DMS153 treated with DMSO at 0.1 percent for 48 hours (cell line): ENCODE data around the gene PDXP.
"Not testable (repeated sequence)": the region's sequence is repeated elsewhere in the genome, so short reads cannot be mapped to it uniquely, and the experiment has no call there.

Experiments used
- DNase-seq: peaks from one replicate; lab custom pipeline; 2025; ENCODE audit not compliant: unreplicated experiment; lab: John Stamatoyannopoulos, UW

PDXP gene

DNA sequence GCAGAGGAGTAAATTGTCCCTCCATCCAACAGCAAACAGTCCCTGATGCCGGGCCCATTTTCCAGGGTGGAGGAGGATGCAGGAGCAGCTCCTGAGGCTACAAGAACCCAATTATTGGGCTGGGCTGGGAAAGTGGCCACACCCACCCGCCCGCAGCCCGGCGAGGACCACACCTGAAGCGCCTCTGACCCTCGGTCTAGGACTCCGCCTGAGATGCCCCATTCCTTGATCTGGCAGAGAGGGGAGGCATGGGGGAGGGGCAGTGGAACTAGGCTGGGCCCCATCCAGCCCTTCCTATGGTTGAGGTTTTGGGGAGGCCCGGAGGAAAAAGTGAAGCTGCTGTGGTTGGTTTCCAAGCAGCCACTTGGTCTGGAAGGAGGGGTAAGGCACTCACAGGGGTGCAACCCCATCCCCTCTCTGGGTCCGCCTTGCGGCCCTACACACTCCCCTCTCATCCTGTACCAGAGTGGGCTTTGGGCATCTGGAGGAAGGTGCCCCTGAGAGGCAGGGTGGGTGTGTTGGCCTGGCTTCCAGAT, 14.5 kb downstream of the PDXP start:
- no peak for DNase-seq

DNA sequence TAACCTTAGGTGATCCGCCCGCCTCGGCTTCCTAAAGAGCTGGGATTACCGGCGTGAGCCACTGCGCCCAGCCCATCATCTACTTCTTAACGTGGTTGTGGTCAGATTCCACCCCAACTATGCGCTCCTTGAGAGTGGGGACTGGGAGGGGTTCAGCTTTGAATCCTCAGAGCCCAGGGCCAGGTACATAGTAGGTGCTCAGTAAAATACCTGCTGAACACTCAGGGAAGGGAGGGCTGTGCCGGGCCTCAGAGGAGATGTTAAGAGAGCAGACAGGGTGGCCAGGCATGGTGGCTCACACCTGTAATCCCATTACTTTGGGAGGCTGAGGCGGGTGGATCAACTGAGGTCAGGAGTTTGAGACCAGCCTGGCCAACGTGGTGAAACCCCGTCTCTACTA, 15.7 kb downstream of the PDXP start:
- DNase-seq, result no peak

DNA sequence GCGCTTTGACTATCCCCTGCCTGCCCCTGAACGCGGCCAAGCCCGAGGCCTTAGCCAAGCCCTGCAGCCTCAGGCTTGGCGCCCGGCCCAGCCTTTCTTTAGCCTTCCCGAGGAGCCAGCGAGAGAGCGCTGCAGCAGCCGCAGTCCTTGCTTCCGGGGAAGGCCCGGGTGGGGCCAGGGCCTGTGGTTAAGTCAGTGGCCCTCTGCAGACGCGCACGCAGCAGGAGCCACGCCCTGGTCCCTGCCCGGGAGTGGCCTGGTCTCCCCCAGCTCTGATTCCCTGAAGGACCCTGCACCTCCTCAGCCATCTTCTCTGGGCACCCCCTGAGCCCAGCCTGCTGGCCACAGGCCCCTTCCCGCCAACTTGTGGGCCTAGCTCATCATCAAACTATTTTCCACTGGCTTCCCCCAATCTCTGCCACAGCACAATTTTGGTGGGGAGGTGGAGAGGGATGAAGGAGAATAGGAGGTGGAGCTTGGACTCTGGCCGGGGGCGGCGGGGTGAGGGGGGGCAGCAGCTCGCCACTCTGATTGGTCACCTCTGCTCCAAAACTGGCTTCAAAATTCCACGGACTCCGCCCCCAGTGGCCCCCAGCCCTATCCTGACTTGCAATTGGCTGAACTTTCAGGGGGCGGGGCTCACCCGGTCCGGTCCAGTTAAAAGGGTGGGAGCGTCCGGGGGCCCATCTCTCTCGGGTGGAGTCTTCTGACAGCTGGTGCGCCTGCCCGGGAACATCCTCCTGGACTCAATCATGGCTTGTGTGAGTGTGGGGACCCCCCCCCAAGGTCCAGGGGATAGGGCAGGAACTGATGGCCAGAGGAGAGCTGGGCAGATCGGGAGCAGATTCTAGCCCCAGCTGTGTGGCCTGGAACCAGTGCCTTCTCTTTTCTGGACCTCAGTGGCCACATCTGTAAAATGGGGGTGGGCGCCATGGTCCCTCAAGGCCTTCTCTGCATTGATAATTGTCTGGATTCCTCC, 16.7 kb downstream of the PDXP start, which contains the start of gene LGALS1:
LGALS1 (plus strand) TSS at position 686 of the 979 bp plus-strand sequence; CDS start at position 753, 67 bp downstream.
- DNase-seq, result peak; percentile 45

DNA sequence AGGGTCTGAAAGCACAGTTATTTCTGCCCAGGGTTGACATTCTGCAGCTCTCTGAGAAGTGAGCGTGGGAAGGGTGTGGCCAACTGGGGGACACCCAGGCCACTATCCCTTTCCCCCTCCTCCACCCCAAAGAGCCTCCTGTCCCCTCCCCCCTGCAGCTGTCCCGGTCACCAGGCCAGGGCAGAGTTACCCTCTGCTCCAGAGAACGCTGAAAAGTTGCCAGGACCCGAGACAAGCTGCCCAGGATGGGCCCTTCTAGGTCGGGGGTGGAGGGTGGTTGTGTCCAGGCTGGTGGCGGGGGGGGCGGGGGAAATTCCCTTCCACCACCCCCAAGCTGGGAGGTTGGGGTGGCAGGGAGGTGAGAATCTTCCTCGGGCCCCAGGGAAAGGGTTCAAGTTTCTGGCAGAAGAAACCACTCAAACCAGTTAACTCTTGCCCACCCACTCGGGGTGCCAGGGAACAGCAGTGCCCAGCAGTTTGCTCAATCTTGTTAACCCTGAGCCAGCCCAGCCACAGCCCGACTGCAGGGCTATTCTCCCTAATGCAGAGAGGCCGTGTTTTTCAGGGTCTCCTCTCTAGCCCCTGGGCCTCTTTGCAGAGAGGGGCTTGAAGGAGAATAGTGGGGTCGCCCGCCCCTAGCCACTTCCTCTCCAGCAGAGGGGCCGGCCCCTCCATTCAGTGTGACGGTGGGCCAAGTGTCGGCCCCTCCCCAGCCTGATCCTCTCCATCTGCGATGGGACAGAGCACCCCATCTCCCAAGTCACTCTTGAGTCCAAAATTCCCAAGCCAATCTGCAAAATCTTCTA, 17.6 kb downstream of the PDXP start:
- DNase-seq, result no peak

DNA sequence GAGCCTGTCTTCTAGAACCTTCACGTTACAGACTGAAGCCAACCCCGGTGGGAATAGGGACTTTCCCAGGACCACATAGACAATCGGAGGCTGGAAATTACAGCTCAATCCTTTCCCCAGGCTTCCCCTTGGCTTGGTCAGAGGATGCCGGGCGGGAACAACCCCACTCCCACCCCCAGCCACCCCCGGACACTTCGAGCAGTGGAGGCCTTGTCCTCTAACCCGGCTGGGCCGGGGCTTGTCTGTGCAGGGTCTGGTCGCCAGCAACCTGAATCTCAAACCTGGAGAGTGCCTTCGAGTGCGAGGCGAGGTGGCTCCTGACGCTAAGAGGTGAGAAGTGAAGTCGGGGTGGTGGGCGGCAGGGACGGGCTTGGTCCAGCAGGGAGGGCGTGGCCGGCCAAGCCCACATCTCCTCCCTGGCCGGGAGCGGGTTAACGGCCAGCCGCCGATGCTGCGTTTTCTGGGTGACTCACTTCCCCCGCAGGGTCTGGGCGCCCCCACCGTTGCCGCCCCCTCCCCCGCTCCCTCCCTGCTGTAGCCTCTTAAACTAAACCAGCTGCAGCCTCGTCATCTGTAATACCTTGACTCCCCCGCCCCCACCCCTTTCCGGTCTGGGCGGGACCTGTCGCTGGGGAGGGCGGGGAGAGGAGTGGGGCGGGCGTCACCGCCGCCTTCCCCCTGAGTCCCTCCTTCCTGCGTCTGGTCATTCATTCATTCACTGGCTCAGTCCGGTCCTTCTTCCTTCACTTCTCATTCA, 18.4 kb downstream of the PDXP start:
- DNase-seq, result peak; percentile 66

GRCh38 chr22:37677493-37677974, 19.0 kb downstream of the PDXP start:
- DNase-seq, result no peak

GRCh38 chr22:37678372-37678771, 19.8 kb downstream of the PDXP start:
- DNase-seq, result no peak

DNA sequence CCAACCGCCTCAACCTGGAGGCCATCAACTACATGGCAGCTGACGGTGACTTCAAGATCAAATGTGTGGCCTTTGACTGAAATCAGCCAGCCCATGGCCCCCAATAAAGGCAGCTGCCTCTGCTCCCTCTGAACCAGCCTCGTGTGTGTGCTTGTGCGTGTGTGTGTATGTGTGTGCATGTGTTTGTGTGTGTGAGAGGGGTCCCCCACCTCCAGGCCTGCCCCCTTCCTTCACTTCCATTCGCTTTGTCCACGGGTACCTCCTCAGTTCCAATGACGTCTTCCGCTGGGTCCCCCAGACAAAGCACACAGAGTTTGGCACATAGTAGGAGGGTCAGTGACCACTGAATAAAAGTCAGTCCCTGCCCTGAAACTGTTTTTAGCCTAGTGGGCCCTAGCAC, 21.1 kb downstream of the PDXP start:
- no peak for DNase-seq

GRCh38 chr22:37680191-37680851, 21.8 kb downstream of the PDXP start:
- DNase-seq, result no peak

DNA sequence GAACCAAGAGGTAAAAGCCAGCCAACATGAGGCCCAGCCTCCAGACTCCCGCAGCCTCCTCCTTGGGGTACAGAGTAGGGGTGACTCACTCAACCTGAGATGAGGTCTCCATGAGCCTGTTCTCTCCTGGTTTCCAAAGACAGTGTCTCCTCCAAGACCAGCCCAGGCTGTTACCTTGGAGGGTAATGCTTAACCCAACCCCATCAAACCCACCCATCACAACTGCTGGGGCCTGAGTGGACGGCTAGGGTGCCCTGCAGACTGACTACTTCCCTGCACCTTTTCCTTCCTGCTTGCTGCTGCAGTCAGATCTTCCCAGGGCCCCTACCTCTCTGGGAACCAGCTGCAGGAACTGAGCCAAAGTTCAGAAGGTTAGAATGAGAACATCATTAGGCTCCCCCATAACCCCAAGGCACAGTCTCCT, 22.5 kb downstream of the PDXP start:
- DNase-seq, result no peak

DNA sequence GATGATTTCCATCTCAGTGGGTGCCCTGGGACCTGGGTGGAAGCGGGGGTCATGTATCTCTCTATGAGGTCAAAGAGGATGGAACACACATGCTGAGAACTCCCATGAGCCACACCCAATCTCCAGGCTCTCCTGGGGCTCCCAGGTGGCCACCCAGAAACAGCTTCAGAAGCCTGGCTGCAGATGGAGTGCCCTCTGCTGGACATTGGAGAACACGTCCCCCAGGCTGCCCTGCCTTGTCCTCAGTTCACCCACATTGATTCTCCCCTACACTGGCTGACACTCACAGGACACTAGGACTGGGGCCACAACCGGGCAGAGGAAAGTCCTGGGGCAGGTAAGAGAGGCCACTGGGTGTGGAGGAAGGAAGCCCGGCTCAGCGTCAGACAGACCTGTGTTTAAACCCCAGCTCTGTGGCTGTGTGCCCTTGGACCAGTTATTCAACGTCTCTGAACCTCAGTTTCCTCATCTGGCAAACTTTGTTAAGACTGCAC, 23.1 kb downstream of the PDXP start:
- DNase-seq, result peak; percentile 44

- no peak for DNase-seq
These were observed 26.5 kb downstream of the PDXP start for GRCh38 chr22:37684803-37685615.

GRCh38 chr22:37686002-37686982, 27.8 kb downstream of the PDXP start, which contains the start of gene NOL12:
NOL12 (plus strand) TSS chr22:37686343; CDS start chr22:37686393, 50 bp downstream.
- peak; percentile 82 for DNase-seq

DNA sequence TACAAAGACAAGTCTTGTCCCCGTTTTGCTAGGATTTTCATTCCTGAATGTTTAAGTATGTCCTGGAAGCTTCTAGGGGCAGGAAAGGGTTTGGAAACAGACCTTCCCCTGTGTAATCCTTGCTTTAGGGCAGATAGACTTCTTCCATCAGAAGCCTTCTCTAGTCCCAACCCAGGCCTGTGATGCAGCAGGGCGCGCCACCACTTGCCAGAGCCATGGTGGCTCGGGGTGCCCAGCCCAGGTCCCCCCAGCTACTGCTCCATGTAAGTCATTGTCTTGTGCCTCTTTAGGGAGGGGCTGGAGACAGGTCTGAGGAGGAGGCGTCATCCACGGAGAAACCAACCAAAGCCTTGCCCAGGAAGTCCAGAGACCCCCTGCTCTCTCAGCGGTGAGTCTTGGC, 31.9 kb downstream of the PDXP start:
- DNase-seq, result no peak

DNA sequence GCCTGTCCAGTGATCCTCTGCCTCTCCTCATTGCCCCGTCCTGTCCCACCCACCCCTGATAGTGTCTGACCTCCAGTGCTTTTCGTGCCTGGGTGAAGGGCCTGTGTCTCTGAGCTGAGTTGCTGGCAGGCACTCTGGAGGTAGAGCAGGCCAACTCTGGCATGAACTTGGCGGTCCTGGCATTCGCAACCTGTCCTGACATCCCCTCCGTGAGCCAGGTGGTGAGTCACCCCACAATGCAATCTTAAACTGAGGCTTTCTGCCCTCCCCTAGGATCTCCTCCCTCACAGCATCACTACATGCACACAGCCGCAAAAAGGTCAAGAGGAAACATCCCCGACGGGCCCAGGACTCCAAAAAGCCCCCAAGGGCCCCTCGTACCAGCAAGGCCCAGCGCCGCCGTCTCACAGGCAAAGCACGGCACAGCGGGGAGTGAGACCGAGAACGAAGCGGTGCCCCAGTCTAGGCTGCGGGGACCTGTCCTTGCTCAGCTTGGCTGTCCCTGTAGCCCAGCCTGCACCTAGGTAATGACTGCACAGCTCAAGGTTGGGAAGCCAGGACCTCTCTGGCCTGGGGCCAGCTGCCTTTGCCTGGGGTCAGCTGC, 32.5 kb downstream of the PDXP start:
- no peak for DNase-seq

DNA sequence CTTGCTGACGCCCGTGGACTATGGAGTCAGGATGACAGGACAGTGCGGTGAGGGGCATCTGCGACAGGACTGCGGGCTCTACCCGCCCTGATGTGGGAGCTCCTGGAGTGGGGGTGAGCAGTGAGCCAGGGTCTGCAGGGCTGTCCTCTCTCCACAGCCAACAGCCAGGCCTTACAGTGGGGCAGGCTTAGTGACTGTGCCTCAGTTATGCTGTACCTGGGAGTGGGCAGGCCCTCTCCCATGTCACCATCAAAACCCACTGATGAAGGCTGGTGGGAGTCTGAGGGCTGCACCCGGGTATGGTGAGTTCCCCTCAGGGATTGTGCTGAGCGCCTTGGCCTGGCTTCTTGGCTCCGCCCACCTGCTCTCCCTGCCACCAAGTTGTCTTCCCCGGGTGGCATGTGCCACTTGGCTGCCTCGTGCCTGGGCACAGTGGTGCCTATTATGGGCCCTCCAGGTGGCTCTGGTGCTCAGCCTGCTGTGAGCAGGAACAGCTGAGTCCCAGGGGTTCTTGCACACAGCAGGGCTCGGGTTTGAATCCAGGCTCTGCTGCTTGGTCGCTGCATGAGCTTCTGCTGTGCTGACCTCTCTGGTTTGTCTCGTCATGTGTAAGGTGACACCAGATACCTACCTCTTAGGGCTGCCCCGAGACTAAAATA, 34.2 kb downstream of the PDXP start:
- DNase-seq, result no peak

DNA sequence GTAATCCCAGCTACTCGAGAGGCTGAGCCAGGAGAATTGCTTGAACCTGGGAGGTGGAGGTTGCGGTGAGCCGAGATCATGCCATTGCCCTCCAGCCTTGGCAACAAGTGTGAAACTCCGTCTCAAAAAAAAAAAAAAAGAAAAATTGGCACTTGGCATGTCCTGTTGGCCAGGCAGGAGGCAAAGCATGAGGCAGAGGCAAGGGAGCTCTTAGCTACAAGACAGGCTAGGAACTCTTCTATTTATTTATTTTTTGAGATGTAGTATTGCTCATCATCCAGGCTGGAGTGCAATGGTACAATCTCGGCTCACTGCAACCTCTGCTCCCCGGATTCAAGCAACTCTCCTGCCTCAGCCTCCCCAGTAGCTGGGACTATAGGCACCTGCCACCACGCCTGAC, 35.6 kb downstream of the PDXP start:
- DNase-seq, result not testable (repeated sequence)
